ENCODE measurements around the gene DAZAP1.

Gene DAZAP1

GRCh38 chr19:1423436-1424191 lies 16.2 kb downstream of the DAZAP1 start:
- DNase-seq (ENCODE audit: extremely low read depth in 1 of 2, low read depth in 1 of 2), result no peak

GRCh38 chr19:1424192-1424955 lies 17.0 kb downstream of the DAZAP1 start:
- no peak for DNase-seq (ENCODE audit: extremely low read depth in 1 of 2, low read depth in 1 of 2)

- DNase-seq (ENCODE audit: extremely low read depth in 1 of 2, low read depth in 1 of 2), result no peak
These were observed 17.9 kb downstream of the DAZAP1 start for GRCh38 chr19:1425102-1425837.

- no peak for DNase-seq (ENCODE audit: extremely low read depth in 1 of 2, low read depth in 1 of 2)
These were observed 18.5 kb downstream of the DAZAP1 start for GRCh38 chr19:1425902-1426301.

- no peak for DNase-seq (ENCODE audit: extremely low read depth in 1 of 2, low read depth in 1 of 2)
These were observed 19.4 kb downstream of the DAZAP1 start for GRCh38 chr19:1426736-1427135.

GRCh38 chr19:1427221-1427920 lies 20.0 kb downstream of the DAZAP1 start:
- DNase-seq (ENCODE audit: extremely low read depth in 1 of 2, low read depth in 1 of 2), result no peak

- DNase-seq (ENCODE audit: extremely low read depth in 1 of 2, low read depth in 1 of 2), result no peak
These were observed 21.5 kb downstream of the DAZAP1 start for GRCh38 chr19:1428738-1429391.

GRCh38 chr19:1429750-1430149 lies 22.4 kb downstream of the DAZAP1 start:
- no peak for DNase-seq (ENCODE audit: extremely low read depth in 1 of 2, low read depth in 1 of 2)

GRCh38 chr19:1430246-1430645 lies 22.9 kb downstream of the DAZAP1 start:
- no peak for DNase-seq (ENCODE audit: extremely low read depth in 1 of 2, low read depth in 1 of 2)

GRCh38 chr19:1431759-1432506 lies 24.5 kb downstream of the DAZAP1 start:
- no peak for DNase-seq (ENCODE audit: extremely low read depth in 1 of 2, low read depth in 1 of 2)

- no peak for DNase-seq (ENCODE audit: extremely low read depth in 1 of 2, low read depth in 1 of 2)
These were observed 25.1 kb downstream of the DAZAP1 start for GRCh38 chr19:1432507-1432887.

GRCh38 chr19:1433119-1434039 lies 26.0 kb downstream of the DAZAP1 start:
- DNase-seq (ENCODE audit: extremely low read depth in 1 of 2, low read depth in 1 of 2), result no peak

GRCh38 chr19:1434040-1434366 lies 26.6 kb downstream of the DAZAP1 start:
- DNase-seq (ENCODE audit: extremely low read depth in 1 of 2, low read depth in 1 of 2), result no peak

GRCh38 chr19:1434577-1435060 lies 27.2 kb downstream of the DAZAP1 start:
- DNase-seq (ENCODE audit: extremely low read depth in 1 of 2, low read depth in 1 of 2), result no peak

GRCh38 chr19:1435378-1435989 lies 28.1 kb downstream of the DAZAP1 start:
- no peak for DNase-seq (ENCODE audit: extremely low read depth in 1 of 2, low read depth in 1 of 2)

GRCh38 chr19:1437609-1438008 lies 30.2 kb downstream of the DAZAP1 start:
- no peak for DNase-seq (ENCODE audit: extremely low read depth in 1 of 2, low read depth in 1 of 2)

- DNase-seq (ENCODE audit: extremely low read depth in 1 of 2, low read depth in 1 of 2), result peak; percentile 86 to 87
These were observed 30.9 kb downstream of the DAZAP1 start, which contains the start of gene RPS15 for GRCh38 chr19:1438035-1438932. Gene RPS15 (plus strand): TSS chr19:1438396. CDS start chr19:1438426, 30 bp downstream.

Data from stimulated activated CD8-positive, alpha-beta memory T cell treated with anti-CD3 and anti-CD28 coated beads, Interleukin-7, amount 100 ng/mL, for 48 hours (primary cell).